ENCODE data around the gene CHST1.

The CHST1 gene

GRCh38 chr11:45643598-45644260, 21.7 kb downstream of the CHST1 start:
- no peak for DNase-seq

- no peak for DNase-seq
These were observed 23.5 kb downstream of the CHST1 start for GRCh38 chr11:45641961-45642360.

DNA sequence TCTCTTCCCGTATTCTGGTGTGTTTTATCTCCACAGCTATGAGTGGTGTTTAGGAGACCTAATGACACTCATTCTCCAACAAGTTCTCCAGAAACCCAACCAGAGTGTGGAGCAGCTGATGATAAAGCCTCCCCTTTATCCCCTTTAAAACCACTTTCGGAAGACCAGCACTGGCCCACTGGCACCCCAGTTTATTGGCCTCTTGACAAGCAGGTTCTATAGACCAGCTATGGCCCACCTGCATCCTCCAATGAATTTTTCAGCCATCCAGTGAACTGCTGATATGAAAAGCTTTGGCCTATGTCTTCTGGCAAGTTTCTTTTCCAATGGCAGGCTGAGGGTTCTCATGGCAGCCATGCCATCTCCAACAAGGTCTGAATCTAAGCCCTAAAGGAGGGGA, 27.4 kb downstream of the CHST1 start:
- no peak for DNase-seq

DNA sequence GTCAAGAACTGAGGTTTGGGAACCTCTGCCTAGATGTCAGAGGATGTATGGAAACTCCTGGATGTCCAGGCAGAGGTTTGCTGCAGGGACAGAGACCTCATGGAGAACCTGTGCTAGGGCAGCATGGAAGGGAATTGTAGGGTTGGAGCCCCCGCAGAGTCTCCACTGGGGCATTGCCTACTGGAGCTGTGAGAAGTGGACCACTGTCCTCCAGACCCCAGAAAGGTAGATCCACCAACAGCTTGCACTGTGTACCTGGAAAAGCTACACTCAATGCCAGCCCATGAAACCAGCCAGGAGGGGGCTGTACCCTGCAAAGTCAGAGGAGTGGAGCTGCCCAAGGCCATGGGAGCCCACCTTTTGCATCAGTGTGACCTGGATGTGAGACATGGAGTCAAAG, 29.5 kb downstream of the CHST1 start:
- no peak for DNase-seq

DNA sequence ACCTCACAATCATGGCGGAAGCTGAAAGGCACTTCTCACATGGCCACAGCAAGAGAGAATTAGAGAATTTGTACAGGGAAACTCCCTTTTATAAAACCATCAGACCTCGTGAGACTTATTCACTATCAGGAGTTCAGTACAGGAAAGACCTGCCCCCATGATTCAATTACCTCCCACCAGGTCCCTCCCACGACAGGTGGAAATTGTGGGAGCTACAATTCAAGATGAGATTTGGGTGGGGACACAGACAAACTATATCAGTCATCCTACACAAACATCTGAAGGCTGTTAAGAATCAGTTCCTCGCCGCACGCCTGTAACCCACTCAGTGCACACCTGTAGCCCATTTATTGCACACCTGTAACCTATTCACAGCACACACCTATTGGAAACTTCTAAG, 39.8 kb downstream of the CHST1 start:
- DNase-seq: no peak

- no peak for DNase-seq
These were observed 41.3 kb downstream of the CHST1 start for GRCh38 chr11:45624095-45624494.

- no peak for DNase-seq
These were observed 42.6 kb downstream of the CHST1 start for GRCh38 chr11:45622861-45623260.

DNA sequence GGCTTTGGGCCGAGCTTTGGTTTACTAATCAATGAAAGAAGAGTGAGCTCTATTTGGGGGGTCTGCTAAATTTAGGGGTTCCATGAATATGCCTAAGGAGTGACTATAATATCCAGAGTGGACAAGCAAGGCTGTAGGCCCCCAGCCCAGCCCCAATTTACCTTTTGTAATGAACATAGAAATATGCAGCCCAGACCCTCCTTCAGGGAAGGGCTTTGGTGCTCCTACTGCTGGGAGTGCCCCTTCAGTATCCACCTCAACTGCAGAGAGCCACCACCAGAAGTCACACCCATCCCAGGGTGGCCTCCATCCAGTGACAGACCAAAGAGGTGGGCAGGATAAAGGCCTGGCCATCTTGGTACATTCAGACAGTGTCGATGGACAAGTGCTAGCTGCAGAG, 43.1 kb downstream of the CHST1 start:
- DNase-seq: no peak

DNA sequence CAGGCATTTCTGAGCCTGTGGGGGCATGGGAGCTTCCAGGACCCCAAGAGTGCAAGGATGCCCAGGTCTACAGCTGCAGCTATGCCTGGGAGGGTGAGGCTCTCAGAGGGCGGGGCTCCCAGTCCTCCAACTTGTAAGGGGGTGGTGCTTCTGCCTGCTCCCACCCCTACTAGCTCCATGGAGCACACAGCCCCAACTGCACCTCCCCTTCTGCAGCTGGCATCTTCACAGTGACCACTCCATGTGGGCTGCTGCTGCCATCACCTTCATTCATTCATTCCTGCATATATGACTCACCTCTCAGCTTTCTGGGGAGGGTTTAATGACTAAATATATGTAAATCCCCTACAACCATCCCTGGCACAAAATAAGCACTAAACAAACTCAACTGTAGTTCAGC, 43.8 kb downstream of the CHST1 start:
- no peak for DNase-seq

- DNase-seq: no peak
These were observed 45.2 kb downstream of the CHST1 start for GRCh38 chr11:45620243-45620642.

DNA sequence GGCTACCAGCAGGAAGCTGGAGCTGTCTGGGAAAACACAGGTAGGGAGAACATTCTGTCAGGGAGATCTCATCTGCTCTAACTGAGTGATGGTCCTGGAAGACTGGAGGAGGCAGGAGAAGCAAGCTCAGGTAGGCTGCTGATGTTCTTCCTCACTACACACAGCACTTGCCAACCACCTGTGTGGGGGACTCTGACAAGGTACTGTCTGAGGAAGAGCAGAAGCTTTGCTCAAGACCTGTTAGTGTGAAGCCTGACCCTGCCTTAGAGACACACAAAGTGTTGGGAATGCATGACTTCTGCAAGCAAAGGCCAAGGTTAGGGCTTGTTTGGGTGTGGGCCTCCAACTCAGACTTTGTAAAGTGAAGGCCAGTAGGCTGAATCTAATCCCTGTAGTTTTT, 46.5 kb downstream of the CHST1 start:
- DNase-seq: no peak

DNA sequence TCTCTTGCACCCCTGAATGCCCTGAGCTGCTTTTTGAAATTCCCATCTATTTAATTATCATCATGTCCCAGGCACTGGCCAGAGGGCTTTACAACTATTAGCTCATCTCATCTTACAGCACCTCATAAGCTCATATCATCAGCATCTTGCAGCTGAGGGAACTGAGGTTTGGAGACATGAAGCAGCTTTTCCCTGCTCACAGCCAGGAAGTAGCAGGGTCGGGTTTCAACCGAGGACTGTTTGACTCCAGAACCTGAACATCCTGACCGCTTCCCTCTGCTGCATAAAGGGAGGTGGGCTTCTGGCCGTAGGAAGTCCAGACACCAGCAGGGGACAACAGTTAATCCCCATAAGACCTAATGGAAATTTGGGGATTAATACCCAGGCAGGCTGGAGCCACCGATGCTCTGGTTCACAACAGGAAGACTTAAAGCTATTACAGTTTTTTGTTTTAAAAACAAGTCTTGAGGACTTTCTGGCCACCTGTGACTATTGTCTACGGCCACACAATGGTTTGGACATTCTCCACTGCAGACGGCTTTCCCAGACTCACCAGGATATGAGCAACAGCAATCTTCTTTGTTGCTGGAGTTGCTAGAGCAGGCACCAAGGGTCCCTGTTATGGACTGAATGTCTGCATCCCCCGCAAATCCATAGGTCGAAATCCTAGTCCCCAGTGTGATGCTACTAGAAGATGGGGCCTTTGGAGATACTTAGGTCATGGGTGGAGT, 47.4 kb downstream of the CHST1 start:
- DNase-seq: no peak

DNA sequence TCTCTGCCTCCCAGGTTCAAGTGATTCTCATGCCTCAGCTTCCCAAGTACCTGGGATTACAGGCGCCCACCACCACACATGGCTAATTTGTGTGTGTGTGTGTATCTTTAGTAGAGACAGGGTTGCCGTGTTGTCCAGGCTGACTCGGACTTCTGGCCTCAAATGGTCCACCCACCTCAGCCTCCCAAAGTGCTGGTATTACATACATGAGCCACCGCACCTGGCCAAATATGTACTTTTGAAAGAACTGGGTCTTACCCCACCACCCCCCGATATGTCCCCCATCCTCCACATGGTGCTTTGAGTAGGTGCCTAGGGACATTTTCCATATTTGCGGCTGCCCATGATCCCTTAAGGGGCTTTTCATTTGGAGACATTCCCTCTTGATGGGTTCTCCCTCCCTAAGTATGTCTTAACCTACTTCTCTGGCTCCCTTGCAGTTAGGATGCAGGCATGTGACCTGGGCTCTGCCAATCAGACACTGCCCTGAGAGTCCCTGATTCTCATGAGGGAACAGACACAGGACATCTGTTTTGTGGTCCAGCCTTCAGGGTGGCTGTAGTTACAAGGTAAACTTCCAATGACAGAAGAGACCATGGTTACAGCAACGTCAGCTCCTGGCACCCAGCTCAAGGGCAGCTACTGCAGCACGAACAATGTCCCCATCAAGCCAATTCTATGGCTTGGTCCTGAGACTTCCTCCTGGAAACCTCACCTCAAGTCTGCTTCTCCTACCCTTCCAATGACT, 48.4 kb downstream of the CHST1 start:
- no peak for DNase-seq

DNA sequence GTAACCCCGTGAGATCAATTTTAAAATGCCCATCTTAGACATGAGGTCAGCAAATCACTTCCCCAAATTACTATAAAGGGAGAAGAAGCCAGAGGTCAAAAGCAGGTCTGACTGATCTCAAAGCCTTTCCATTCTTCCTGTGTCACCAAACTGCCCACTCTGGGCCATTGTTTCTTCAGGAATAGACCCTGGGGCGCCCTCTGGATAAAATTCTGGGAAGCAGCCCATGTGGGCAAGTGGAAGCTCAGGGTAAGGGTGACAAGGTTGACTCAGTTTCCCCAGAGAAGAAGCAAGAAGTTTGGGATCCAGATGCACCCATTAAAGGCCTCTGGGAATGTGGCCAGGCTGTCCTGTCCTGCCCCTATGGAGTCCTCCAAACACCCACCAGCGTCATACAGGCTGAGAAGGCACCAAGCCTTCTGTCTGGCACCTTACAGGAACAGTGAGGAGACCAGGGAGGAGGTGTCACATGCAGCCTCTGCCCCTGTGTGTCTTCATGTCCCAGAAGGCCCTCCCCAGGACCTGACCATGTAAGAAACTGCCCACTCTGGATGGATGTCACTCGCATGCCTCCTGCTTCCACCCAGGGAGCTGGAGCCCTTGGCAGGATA, 50.1 kb downstream of the CHST1 start:
- no peak for DNase-seq

- no peak for DNase-seq
These were observed 51.1 kb downstream of the CHST1 start for GRCh38 chr11:45614196-45614828.

DNA sequence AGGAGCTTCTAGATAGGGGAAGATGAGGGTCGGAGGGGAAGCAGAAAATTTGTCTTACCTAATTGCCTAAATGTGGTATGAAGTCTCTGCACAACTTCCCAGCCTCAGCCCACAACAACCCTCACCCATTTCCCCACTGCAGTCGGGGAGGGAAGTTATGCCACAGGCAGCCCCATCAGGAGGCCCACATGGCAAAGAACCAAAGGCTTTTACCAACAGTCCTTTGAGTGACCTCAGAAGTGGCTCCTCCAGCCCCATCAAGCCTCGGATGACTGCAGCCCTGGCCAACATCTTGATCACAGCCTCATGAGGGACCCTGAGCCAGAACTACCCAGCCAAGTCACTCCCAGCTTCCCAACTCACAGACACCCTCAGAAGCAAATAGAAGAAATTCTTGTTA, 54.8 kb downstream of the CHST1 start:
- DNase-seq: no peak

GRCh38 chr11:45609902-45610301, 55.5 kb downstream of the CHST1 start:
- no peak for DNase-seq

- DNase-seq: no peak
These were observed 56.1 kb downstream of the CHST1 start for GRCh38 chr11:45609337-45609736.

DNA sequence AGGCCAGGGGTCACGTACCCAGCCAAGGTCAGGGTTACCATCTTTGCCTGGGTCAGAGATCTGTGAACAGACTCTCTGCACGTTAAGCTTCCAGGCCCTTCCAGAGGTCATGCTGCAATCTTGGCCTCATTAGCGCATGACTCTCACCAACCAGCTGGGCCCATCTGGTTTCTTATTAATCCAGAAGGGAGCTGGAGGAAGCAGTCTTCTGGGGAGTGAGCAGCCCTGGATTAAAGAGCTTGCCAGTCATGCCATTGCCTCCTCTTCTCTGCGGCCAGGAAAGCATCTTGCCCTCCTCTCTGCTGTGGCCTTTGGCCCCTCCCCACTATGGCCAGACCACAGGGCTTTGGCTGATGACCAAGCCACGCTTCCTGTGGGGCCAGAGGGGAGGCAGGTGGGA, 57.4 kb downstream of the CHST1 start:
- no peak for DNase-seq

DNA sequence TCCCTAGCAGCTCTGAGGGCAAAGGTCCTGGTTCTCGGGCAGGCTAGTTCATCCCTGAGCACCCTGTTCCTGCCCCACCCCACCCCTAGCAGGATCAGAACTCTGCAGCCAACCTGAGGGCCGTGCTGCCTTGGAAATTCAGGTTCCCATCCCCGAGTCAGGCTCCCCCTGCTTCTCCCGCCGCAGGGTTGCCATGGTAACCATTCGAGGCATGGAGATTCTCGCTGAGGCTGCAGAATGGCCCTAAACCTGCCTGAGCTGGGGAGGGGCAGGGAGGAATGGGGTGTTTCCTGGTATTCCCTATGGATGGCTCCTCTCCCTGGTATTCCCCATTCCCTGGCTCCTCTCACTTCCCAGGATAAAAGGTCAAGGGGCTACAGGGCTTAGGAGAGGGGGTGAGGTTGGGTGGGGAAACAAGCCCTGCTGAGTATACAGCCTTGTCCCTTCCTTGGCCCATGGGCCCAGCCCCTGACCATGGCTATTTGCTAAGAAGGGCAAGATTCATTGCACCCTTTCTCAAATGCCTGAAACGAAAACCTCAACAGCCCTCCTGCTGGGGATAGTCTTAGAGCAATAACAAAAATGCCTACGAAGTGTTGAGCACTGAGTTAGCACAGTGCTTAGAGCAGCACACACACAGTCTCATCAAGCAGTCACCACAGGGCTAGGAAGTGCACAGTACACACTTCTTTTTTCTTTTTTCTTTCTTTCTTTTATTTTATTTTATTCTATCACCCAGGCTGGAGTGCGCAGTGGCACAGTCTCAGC, 58.7 kb downstream of the CHST1 start:
- no peak for DNase-seq

GRCh38 chr11:45605051-45605450, 60.4 kb downstream of the CHST1 start:
- no peak for DNase-seq

Data from fibroblast of skin of back (primary cell).